LNCaP clone FGC (cell line): Measurements from ENCODE around the gene SGPL1.
"Not testable (repeated sequence)": the region's sequence is repeated elsewhere in the genome, so short reads cannot be mapped to it uniquely, and the experiment has no call there.

Experiments
- DNase-seq: peaks from one replicate; pipeline ENCODE4 v3.0.0-alpha.2; 2011; ENCODE audit warnings: low read depth
- H3K4me3 ChIP-seq: 2 replicates; pipeline ENCODE4 v1.5.1; 2011; ENCODE audit warnings: mild to moderate bottlenecking, low read depth, low read length, control low read depth
- TF ChIP-seq, protein P1 (sequence below): IDR thresholded peaks from 2 replicates; pipeline ENCODE4 v1.5.1; 2012; ENCODE audit warnings: mild to moderate bottlenecking; ENCODE audit not compliant: control insufficient read depth, insufficient read depth; ENCODE audit errors: extremely low read depth

Gene SGPL1

DNA sequence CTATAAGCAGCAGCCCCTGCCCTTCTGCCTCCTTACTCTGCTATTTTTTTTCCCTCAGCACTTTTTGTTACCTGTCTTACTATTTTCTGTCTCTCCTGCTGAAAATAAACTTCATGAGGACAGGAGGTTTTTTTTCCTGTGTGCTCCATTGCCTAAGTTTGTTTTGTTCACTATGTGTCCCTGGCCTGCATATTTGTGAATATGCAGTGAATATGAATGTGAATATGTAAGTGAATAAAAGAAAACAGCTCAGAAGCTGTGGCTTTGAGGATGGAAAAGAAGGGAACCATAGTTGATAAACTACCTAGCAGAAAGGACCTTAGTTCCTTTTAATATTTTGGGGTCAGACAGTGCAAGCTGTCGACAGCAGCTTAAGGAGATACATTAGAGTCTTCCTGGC, 37.7 kb downstream of the SGPL1 start:
- TF ChIP-seq, protein P1, sequence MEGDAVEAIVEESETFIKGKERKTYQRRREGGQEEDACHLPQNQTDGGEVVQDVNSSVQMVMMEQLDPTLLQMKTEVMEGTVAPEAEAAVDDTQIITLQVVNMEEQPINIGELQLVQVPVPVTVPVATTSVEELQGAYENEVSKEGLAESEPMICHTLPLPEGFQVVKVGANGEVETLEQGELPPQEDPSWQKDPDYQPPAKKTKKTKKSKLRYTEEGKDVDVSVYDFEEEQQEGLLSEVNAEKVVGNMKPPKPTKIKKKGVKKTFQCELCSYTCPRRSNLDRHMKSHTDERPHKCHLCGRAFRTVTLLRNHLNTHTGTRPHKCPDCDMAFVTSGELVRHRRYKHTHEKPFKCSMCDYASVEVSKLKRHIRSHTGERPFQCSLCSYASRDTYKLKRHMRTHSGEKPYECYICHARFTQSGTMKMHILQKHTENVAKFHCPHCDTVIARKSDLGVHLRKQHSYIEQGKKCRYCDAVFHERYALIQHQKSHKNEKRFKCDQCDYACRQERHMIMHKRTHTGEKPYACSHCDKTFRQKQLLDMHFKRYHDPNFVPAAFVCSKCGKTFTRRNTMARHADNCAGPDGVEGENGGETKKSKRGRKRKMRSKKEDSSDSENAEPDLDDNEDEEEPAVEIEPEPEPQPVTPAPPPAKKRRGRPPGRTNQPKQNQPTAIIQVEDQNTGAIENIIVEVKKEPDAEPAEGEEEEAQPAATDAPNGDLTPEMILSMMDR = no peak
- no peak overlapping the region for H3K4me3 ChIP-seq
- DNase-seq = no peak

DNA sequence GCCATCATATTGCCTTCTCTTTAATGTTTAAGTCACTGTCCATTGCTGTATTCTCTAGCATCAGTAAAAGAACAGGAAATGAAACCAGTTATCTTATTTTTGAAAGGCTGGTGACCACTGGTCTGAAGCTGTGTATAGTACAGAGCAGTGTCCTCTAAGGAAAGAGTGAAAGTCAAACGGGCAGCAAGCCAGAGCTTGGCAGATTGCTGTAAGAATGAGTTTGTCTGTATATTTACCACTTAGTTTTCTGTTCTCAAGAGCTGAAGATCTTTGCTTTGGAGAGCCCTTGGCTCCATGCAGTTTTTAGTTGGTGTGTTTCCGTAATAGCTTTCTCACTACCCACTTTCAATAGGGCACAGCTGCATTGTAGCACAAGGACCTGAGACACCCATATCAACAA, 40.7 kb downstream of the SGPL1 start:
- no peak overlapping the region for H3K4me3 ChIP-seq
- TF ChIP-seq, protein P1 = no peak
- DNase-seq = no peak

DNA sequence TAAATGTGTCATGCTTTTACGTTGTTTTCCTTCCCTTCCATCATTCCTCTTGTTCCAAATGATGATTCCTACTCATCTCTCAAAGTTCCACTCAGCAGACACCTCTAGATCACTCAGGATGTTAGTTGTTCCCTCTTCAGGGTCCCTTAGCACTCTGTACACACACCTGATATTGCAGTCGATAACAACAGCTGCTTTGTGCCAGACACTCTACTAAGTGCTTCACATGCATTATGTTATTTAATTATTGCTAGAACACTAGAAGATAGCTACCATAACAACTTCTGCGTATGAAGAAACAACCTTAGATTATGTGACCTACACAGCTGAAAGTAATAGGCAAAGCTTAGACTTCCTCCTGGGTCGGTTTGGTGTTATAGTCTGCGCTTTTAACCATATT, 43.0 kb downstream of the SGPL1 start:
- DNase-seq = no peak
- TF ChIP-seq, protein P1 = no peak
- H3K4me3 ChIP-seq = no peak overlapping the region

DNA sequence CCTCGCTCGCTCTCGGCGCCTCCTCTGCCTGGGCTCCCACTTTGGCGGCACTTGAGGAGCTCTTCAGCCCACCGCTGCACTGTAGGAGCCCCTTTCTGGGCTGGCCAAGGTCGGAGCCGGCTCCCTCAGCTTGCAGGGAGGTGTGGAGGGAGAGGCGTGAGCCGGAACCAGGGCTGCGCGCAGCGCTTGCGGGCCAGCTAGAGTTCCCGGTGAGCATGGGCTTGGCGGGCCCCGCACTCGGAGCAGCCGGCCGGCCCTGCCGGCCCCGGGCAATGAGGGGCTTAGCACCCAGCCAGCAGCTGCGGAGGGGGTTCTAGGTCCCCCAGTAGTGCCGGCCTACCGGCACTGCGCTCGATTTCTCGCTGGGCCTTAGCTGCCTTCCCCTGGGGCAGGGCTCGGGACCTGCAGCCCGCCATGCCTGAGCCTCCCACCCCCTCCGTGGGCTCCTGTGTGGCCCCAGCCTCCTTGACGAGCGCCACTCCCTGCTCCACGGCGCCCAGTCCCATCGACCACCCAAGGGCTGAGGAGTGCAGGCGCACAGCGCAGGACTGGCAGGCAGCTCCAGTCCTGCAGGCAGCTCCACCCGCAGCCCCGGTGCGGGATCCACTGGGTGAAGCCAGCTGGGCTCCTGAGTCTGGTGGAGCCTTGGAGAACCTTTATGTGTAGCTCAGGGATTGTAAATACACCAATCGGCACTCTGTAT, 45.9 kb downstream of the SGPL1 start:
- not testable (repeated sequence) for DNase-seq, H3K4me3 ChIP-seq

DNA sequence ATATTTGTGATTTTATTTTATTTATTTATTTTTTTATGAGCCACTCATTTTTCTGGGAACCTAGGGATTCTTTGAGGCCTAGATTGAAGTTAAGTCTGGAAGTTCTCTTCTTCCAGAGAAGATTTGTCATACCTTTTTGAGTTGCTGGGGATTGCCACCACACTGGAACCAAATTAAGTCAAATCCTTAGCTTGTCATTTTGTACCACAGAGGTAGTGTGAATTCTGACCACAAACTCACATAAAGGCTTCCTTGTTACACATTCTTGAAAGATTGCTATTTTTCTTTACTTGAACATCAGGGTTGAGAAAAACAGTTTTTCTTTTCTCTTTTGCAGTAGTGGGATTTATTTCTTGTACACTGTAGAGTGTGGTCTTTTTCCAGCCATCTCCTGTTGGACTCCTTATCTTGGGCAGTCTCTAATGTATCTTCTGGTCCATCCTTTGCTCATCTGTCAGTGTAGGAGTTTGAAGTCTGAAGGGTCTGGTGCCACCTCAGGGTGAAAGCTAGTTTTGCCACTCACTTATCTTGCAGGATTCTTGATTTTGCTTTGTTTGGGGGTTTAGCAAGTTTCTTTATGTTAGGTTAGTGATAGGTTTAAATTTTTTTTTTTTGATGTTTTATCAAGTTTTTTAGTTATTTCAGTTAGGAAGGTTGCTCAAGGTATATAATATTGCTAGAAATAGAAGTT, 47.9 kb downstream of the SGPL1 start:
- no peak overlapping the region for H3K4me3 ChIP-seq
- TF ChIP-seq, protein P1 = no peak
- DNase-seq = no peak

- no peak for DNase-seq
These were observed 49.2 kb downstream of the SGPL1 start for GRCh38 chr10:70864935-70865334.

DNA sequence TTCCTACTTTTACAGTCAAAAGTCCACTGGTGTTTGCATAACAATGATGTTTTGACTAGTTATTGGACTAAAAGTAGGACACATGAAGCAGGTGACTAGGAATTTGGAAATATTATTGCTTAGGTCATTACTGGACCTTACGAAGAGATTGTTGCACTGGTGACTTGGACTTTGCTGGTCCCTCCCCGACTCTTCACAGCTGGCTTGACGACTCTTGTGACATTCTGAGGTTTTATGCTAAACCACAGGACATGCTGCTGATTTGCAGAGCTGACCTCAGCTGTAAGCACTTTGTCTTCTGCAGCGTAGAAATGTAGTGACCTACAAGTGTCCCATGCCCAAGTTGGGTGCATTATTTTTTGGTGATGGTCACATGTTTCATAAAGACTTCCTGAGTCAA, 50.7 kb downstream of the SGPL1 start:
- H3K4me3 ChIP-seq = no peak overlapping the region
- TF ChIP-seq, protein P1 = no peak
- DNase-seq = no peak

More at GRCh38 chr10:70864935-70865334, 49.2 kb downstream of the SGPL1 start:
- TF ChIP-seq, protein P1 = no peak
- no peak overlapping the region for H3K4me3 ChIP-seq
